ENCODE data around the gene MTNR1A. TPM values are rescaled to one million over a fixed set of nuclear protein-coding genes. Genes with fewer than 3 reads are reported as not detected.

The MTNR1A gene
- total RNA-seq, 5 donors from 2014 or later (not counting 1 experiment from before 2014, with no cell fraction given): not detected

- DNase-seq (no peak), ATAC-seq (replicated peaks in 1 of 4) (no peak)
- Histone ChIP-seq H3K4me3 (ENCODE audit: control insufficient read depth in 1 of 2, extremely low read depth in 1 of 2, low read length in 1 of 2) (no peak overlapping the region), H3K36me3 (ENCODE audit: control insufficient read depth in 2 of 2, extremely low read depth in 1 of 2, insufficient read depth in 1 of 2, low read length in 1 of 2) (no peaks in the 10 kb centered on the region), H3K4me1 (ENCODE audit: control insufficient read depth in 1 of 2, extremely low read depth in 1 of 2, insufficient read depth in 2 of 2, low read length in 2 of 2) (no peaks in the 10 kb centered on the region), H3K27me3 (replicated peaks in 1 of 2; ENCODE audit: control insufficient read depth in 2 of 2, extremely low read depth in 1 of 2, insufficient read depth in 2 of 2, low read length in 1 of 2) (peaks cover 0 to 6% of the 10 kb centered on the region in 2 experiments), H3K27ac (ENCODE audit: low read length) (no peak overlapping the region), H3K9me3 (no peaks in the 10 kb centered on the region)
- no peak overlapping the region for H3K4me3 Mint-ChIP-seq
- CTCF ChIA-PET: no interaction called here
- WGBS (ENCODE audit: insufficient coverage): no CpG with 5 or more reads among the region's 9 CpGs
- peaks cover 13 to 15% (median 14%) of the 10 kb centered on the region in 3 donors for H3K9me3 Mint-ChIP-seq
- H3K27ac Mint-ChIP-seq: no peak overlapping the region
- peaks cover 0 to 5% of the 10 kb centered on the region in 2 donors for H3K27me3 Mint-ChIP-seq
- H3K4me1 Mint-ChIP-seq: no peaks in the 10 kb centered on the region
- POLR2A ChIA-PET: no interaction called here
- no peaks in the 10 kb centered on the region for H3K36me3 Mint-ChIP-seq
Observed at GRCh38 chr4:186487726-186488125, 67.6 kb downstream of the MTNR1A start.

DNA sequence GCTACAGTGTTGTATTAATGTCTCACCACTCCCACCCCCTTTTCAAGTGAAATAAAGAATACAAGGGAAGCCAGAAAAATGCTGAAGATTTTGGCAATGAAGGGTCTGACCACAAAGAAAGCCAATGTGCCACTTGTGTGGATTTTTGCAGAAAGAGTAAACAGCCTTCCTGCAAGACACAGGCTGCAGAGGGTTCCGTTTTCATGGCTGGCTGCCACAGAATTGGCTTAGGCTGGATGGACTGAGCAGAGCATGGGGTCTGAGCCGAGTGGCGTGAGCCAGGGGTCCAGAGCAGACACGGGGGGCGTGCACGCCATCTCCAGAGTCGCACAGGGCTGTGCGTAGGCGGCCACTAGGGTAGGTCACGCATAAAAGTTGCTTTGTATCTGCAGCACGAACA is 69.2 kb downstream of the MTNR1A start:
- DNase-seq (no peak), ATAC-seq (replicated peaks in 1 of 4) (no peak)
- H3K27ac ChIP-seq (ENCODE audit: low read length): no peak overlapping the region
- H3K4me1 ChIP-seq (ENCODE audit: control insufficient read depth in 1 of 2, extremely low read depth in 1 of 2, insufficient read depth in 2 of 2, low read length in 2 of 2): no peaks in the 10 kb centered on the region
- H3K36me3 ChIP-seq (ENCODE audit: control insufficient read depth in 2 of 2, extremely low read depth in 1 of 2, insufficient read depth in 1 of 2, low read length in 1 of 2): no peaks in the 10 kb centered on the region
- Mint-ChIP-seq H3K36me3 (no peaks in the 10 kb centered on the region), H3K4me3 (no peak overlapping the region), H3K9me3 (peaks cover 8 to 12% (median 11%) of the 10 kb centered on the region in 3 donors), H3K27me3 (peaks cover 0 to 2% of the 10 kb centered on the region in 2 donors), H3K27ac (no peak overlapping the region), H3K4me1 (no peaks in the 10 kb centered on the region)
- CTCF ChIA-PET: no interaction called here
- H3K9me3 ChIP-seq: no peaks in the 10 kb centered on the region
- POLR2A ChIA-PET: no interaction called here
- H3K27me3 ChIP-seq (replicated peaks in 1 of 2; ENCODE audit: control insufficient read depth in 2 of 2, extremely low read depth in 1 of 2, insufficient read depth in 2 of 2, low read length in 1 of 2): peaks cover 0 to 6% of the 10 kb centered on the region in 2 experiments
- no peak overlapping the region for H3K4me3 ChIP-seq (ENCODE audit: control insufficient read depth in 1 of 2, extremely low read depth in 1 of 2, low read length in 1 of 2)
- 72% methylated on average over 11 of the region's 11 CpGs for WGBS (ENCODE audit: insufficient coverage)

- CTCF ChIA-PET: no interaction called here
- POLR2A ChIA-PET: no interaction called here
- no peak overlapping the region for H3K27ac ChIP-seq (ENCODE audit: low read length)
- ATAC-seq (replicated peaks in 1 of 4) (no peak), DNase-seq (no peak)
- no peak overlapping the region for H3K4me3 ChIP-seq (ENCODE audit: control insufficient read depth in 1 of 2, extremely low read depth in 1 of 2, low read length in 1 of 2)
- no peaks in the 10 kb centered on the region for H3K9me3 ChIP-seq
- WGBS (ENCODE audit: insufficient coverage): 72% methylated on average over 7 of the region's 14 CpGs
- peaks cover 0 to 2% of the 10 kb centered on the region in 2 donors for H3K27me3 Mint-ChIP-seq
- H3K4me3 Mint-ChIP-seq: no peak overlapping the region
- peaks cover 7 to 9% (median 8%) of the 10 kb centered on the region in 3 donors for H3K9me3 Mint-ChIP-seq
- H3K36me3 ChIP-seq (ENCODE audit: control insufficient read depth in 2 of 2, extremely low read depth in 1 of 2, insufficient read depth in 1 of 2, low read length in 1 of 2): no peaks in the 10 kb centered on the region
- no peaks in the 10 kb centered on the region for H3K4me1 ChIP-seq (ENCODE audit: control insufficient read depth in 1 of 2, extremely low read depth in 1 of 2, insufficient read depth in 2 of 2, low read length in 2 of 2)
- no peaks in the 10 kb centered on the region for H3K36me3 Mint-ChIP-seq
- peaks cover 0 to 6% of the 10 kb centered on the region in 2 experiments for H3K27me3 ChIP-seq (replicated peaks in 1 of 2; ENCODE audit: control insufficient read depth in 2 of 2, extremely low read depth in 1 of 2, insufficient read depth in 2 of 2, low read length in 1 of 2)
- no peaks in the 10 kb centered on the region for H3K4me1 Mint-ChIP-seq
- no peak overlapping the region for H3K27ac Mint-ChIP-seq
Observed at GRCh38 chr4:186485561-186486062, 69.8 kb downstream of the MTNR1A start.

- no peaks in the 10 kb centered on the region for H3K36me3 ChIP-seq (ENCODE audit: control insufficient read depth in 2 of 2, extremely low read depth in 1 of 2, insufficient read depth in 1 of 2, low read length in 1 of 2)
- H3K9me3 Mint-ChIP-seq: peaks cover 2 to 4% (median 3%) of the 10 kb centered on the region in 3 donors
- 86% methylated on average over 1 of the region's 5 CpGs for WGBS (ENCODE audit: insufficient coverage)
- no peaks in the 10 kb centered on the region for H3K36me3 Mint-ChIP-seq
- DNase-seq (no peak), ATAC-seq (replicated peaks in 1 of 4) (no peak)
- H3K9me3 ChIP-seq: no peaks in the 10 kb centered on the region
- H3K27me3 ChIP-seq (replicated peaks in 1 of 2; ENCODE audit: control insufficient read depth in 2 of 2, extremely low read depth in 1 of 2, insufficient read depth in 2 of 2, low read length in 1 of 2): peaks cover 0 to 6% of the 10 kb centered on the region in 2 experiments
- peaks cover 0 to 2% of the 10 kb centered on the region in 2 donors for H3K27me3 Mint-ChIP-seq
- no peaks in the 10 kb centered on the region for H3K4me1 Mint-ChIP-seq
- H3K4me3 ChIP-seq (ENCODE audit: control insufficient read depth in 1 of 2, extremely low read depth in 1 of 2, low read length in 1 of 2): no peak overlapping the region
- no peak overlapping the region for H3K27ac ChIP-seq (ENCODE audit: low read length)
- POLR2A ChIA-PET: no interaction called here
- no peaks in the 10 kb centered on the region for H3K4me1 ChIP-seq (ENCODE audit: control insufficient read depth in 1 of 2, extremely low read depth in 1 of 2, insufficient read depth in 2 of 2, low read length in 2 of 2)
- no peak overlapping the region for H3K27ac Mint-ChIP-seq
- H3K4me3 Mint-ChIP-seq: no peak overlapping the region
- CTCF ChIA-PET: interaction anchor here in 1 of 2 donors (0.7 kb wide), 1 partner anchor 914 kb away, joined by 3 read pairs; no protein-coding TSS in a partner anchor
Observed at GRCh38 chr4:186485150-186485549, 70.2 kb downstream of the MTNR1A start.

DNA sequence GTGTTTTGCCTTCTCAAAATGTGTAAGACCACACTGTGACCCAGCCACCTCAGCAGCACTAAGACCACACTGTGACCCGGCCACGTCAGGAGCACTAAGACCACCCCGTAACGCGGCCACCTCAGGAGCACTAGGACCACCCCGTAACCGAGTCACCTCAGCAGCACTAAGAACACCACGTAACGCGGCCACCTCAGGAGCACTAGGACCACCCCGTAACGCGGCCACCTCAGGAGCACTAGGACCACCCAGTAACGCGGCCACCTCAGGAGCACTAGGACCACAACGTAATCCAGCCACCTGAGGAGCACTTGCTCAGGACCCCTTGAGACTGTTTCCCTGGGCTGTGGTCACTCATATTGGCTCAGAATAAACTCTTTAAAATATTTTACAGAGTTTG is 71.7 kb downstream of the MTNR1A start:
- peaks cover 0 to 2% of the 10 kb centered on the region in 2 donors for H3K27me3 Mint-ChIP-seq
- H3K9me3 ChIP-seq: no peaks in the 10 kb centered on the region
- H3K27ac ChIP-seq (ENCODE audit: low read length): no peak overlapping the region
- WGBS (ENCODE audit: insufficient coverage): 99% methylated on average over 16 of the region's 16 CpGs
- no peaks in the 10 kb centered on the region for H3K36me3 ChIP-seq (ENCODE audit: control insufficient read depth in 2 of 2, extremely low read depth in 1 of 2, insufficient read depth in 1 of 2, low read length in 1 of 2)
- ATAC-seq (replicated peaks in 1 of 4): no peak
- DNase-seq: no peak
- no peaks in the 10 kb centered on the region for H3K9me3 Mint-ChIP-seq
- POLR2A ChIA-PET: no interaction called here
- H3K4me1 Mint-ChIP-seq: no peaks in the 10 kb centered on the region
- H3K4me3 ChIP-seq (ENCODE audit: control insufficient read depth in 1 of 2, extremely low read depth in 1 of 2, low read length in 1 of 2): no peak overlapping the region
- no peaks in the 10 kb centered on the region for H3K36me3 Mint-ChIP-seq
- peaks cover 0 to 6% of the 10 kb centered on the region in 2 experiments for H3K27me3 ChIP-seq (replicated peaks in 1 of 2; ENCODE audit: control insufficient read depth in 2 of 2, extremely low read depth in 1 of 2, insufficient read depth in 2 of 2, low read length in 1 of 2)
- no peak overlapping the region for H3K4me3 Mint-ChIP-seq
- no peaks in the 10 kb centered on the region for H3K4me1 ChIP-seq (ENCODE audit: control insufficient read depth in 1 of 2, extremely low read depth in 1 of 2, insufficient read depth in 2 of 2, low read length in 2 of 2)
- H3K27ac Mint-ChIP-seq: no peak overlapping the region
- CTCF ChIA-PET: interaction anchor here in 1 of 2 donors (0.6 kb wide), 1 partner anchor 129 kb away, joined by 3 read pairs; no protein-coding TSS in a partner anchor

Other genes with a start within 250 kb of the MTNR1A start
- 1 to 10 TPM in 3 of 5 donors, not detected in 2; 1.0 to 1.5 (median 1.5) TPM for gene FAT1, start 168.3 kb upstream of the MTNR1A start, total RNA-seq